HepG2 (cell line): Measurements from ENCODE around the gene MRPS2. TPM values are rescaled to one million over a fixed set of nuclear protein-coding genes. Genes with fewer than 3 reads are reported as not detected.

Experiments
- ATAC-seq: fragments of 200-7000 bp; cut with Tn5 transposase; 3 replicates; pipeline ENCODE4 v1.9.1; 2020; ENCODE audit warnings: mild to moderate bottlenecking, moderate library complexity
- BruUV-seq: library from RNA; stranded (reverse); fragments of 400-500 nt; replicated peaks from 2 replicates; lab custom pipeline; 2021; lab: Mats Ljungman, UMichigan
- CTCF ChIA-PET: fragments of 300-600 bp; formaldehyde crosslinking; extraction: SDS; loops from one replicate; lab custom pipeline; 2021; ENCODE audit warnings: low total read pairs, inconsistent platforms, low intra/inter-chr PET ratio; lab: Yijun Ruan, JAX
- POLR2A ChIA-PET: fragments of 350-600 bp; sonication (Branson Sonifier 250); formaldehyde crosslinking; loops from one replicate; lab custom pipeline; 2020; ENCODE audit warnings: antibody characterized with exemption, inconsistent platforms; lab: Yijun Ruan, JAX
- DNase-seq: peaks from one replicate; pipeline ENCODE4 v3.0.0-alpha.2; 2015; ENCODE audit warnings: low spot score
- FAIRE-seq: peaks from 3 replicates; lab custom pipeline; 2011; peaks lifted over from hg19 to GRCh38; lab: Jason Lieb, UNC
- H2AFZ ChIP-seq: one replicate; pipeline ENCODE4 v1.6.1; 2011; ENCODE audit warnings: low read length, inconsistent platforms
- H3K27ac ChIP-seq: fragments of 300-600 bp; 3 replicates; pipeline ENCODE4 v1.8.0; 2011; ENCODE audit warnings: mixed run types, mild to moderate bottlenecking, mixed read lengths, low read length, inconsistent platforms; ENCODE audit not compliant: insufficient read depth; ENCODE audit errors: extremely low read length
- H3K27me3 ChIP-seq, 2 experiments: fragments of 200-600 bp in 1 of 2; 2 replicates in 1 of 2; 3 replicates in 1 of 2; pipeline versions ENCODE4 v1.6.0 to v1.8.0; 2011; ENCODE audit warnings: low read length in 2 of 2, mild to moderate bottlenecking in 2 of 2, moderate library complexity in 2 of 2, inconsistent platforms in 1 of 2; ENCODE audit not compliant: insufficient read depth in 2 of 2, control insufficient read depth in 1 of 2
- H3K36me3 ChIP-seq, 2 experiments: fragments of 200-600 bp in 1 of 2; replicated peaks in 1 of 2; 2 replicates in 1 of 2; 3 replicates in 1 of 2; pipeline versions ENCODE4 v1.5.1 to v1.8.0; 2011; ENCODE audit warnings: low read length in 2 of 2, inconsistent platforms in 1 of 2; ENCODE audit not compliant: insufficient read depth in 2 of 2, control insufficient read depth in 1 of 2
- H3K4me1 ChIP-seq: 2 replicates; pipeline ENCODE4 v1.5.1; 2012; ENCODE audit warnings: low read length, inconsistent platforms; ENCODE audit not compliant: insufficient read depth
- H3K4me2 ChIP-seq: 2 replicates; pipeline ENCODE4 v1.6.0; 2011; ENCODE audit warnings: low read depth, low read length, inconsistent platforms
- H3K4me3 ChIP-seq, 3 experiments: fragments of 200-600 bp in 1 of 3; sonication (generic), shearing (Covaris generic) in 1 of 3; replicated peaks in 1 of 3; 2 replicates each; pipeline ENCODE4 v1.5.1; 2011 to 2016; ENCODE audit warnings: low read length in 3 of 3, inconsistent platforms in 2 of 3, low read depth in 2 of 3, mild to moderate bottlenecking in 2 of 3, control low read depth in 1 of 3, mixed read lengths in 1 of 3; ENCODE audit not compliant: insufficient read depth in 1 of 3
- H3K79me2 ChIP-seq: one replicate; pipeline ENCODE4 v1.6.1; 2011; ENCODE audit warnings: low read length, inconsistent platforms; ENCODE audit not compliant: insufficient read depth
- H3K9ac ChIP-seq: 2 replicates; pipeline ENCODE4 v1.6.0; 2011; ENCODE audit warnings: mild to moderate bottlenecking, low read depth, low read length, inconsistent platforms; ENCODE audit not compliant: insufficient read depth
- H3K9me3 ChIP-seq: 2 replicates; pipeline ENCODE4 v1.5.1; 2012; ENCODE audit warnings: mild to moderate bottlenecking, low read length
- H4K20me1 ChIP-seq: 2 replicates; pipeline ENCODE4 v1.6.0; 2011; ENCODE audit warnings: inconsistent platforms, mild to moderate bottlenecking, low read length, moderate library complexity; ENCODE audit not compliant: insufficient read depth
- ASH2L ChIP-seq: fragments of 300-600, 200-600 bp; sonication (generic); IDR thresholded peaks from 2 replicates; pipeline ENCODE4 v1.7.0; 2017; ENCODE audit warnings: low read depth, mild to moderate bottlenecking, moderate library complexity, mixed read lengths, low read length; ENCODE audit not compliant: insufficient read length
- CHCHD3 ChIP-seq: sonication (generic); formaldehyde crosslinking; IDR thresholded peaks from 2 replicates; pipeline ENCODE4 v1.8.0; 2022; ENCODE audit warnings: mild to moderate bottlenecking, missing genetic modification reagents, moderate library complexity
- EP300 ChIP-seq, 3 experiments: sonication (generic) in 1 of 3; formaldehyde crosslinking in 1 of 3; IDR thresholded peaks; 2 replicates each; pipeline versions ENCODE4 v1.5.1 to v1.6.1; 2011 to 2020; ENCODE audit warnings: low read depth in 2 of 3, low read length in 2 of 3, borderline replicate concordance in 1 of 3, improper control_type of control experiment in 1 of 3, mild to moderate bottlenecking in 1 of 3, missing genetic modification reagents in 1 of 3, moderate library complexity in 1 of 3
- ERF ChIP-seq: IDR thresholded peaks from 2 replicates; pipeline ENCODE4 v1.6.1; 2018; ENCODE audit warnings: missing biosample characterization, missing genetic modification reagents
- HMGXB3 ChIP-seq: sonication (generic); formaldehyde crosslinking; IDR thresholded peaks from 2 replicates; pipeline ENCODE4 v1.4.0; 2020; ENCODE audit warnings: missing genetic modification reagents, borderline replicate concordance
- NKX3-1 ChIP-seq: sonication (generic); formaldehyde crosslinking; IDR thresholded peaks from 2 replicates; pipeline ENCODE4 v1.5.0; 2020; ENCODE audit warnings: missing genetic modification reagents
- NR3C1 ChIP-seq: sonication (generic); formaldehyde crosslinking; IDR thresholded peaks from 2 replicates; pipeline ENCODE4 v1.4.0; 2020; ENCODE audit warnings: missing genetic modification reagents
- PHB2 ChIP-seq: fragments of 450-650 bp; IDR thresholded peaks from 2 replicates; pipeline ENCODE4 v1.6.1; 2018; ENCODE audit not compliant: partially characterized antibody
- PRDM15 ChIP-seq: sonication (generic); formaldehyde crosslinking; IDR thresholded peaks from 2 replicates; pipeline ENCODE4 v1.4.0; 2020; ENCODE audit warnings: missing genetic modification reagents
- ZBTB20 ChIP-seq: sonication (generic); formaldehyde crosslinking; IDR thresholded peaks from 2 replicates; pipeline ENCODE4 v1.8.1; 2023; ENCODE audit warnings: missing genetic modification reagents, low read depth, mild to moderate bottlenecking, borderline replicate concordance
- ZNF430 ChIP-seq: sonication (generic); formaldehyde crosslinking; IDR thresholded peaks from 2 replicates; pipeline ENCODE4 v1.9.0; 2021; ENCODE audit warnings: mild to moderate bottlenecking, missing genetic modification reagents
- ZNF766 ChIP-seq: sonication (generic); formaldehyde crosslinking; IDR thresholded peaks from 2 replicates; pipeline ENCODE4 v1.5.0; 2020; ENCODE audit warnings: missing genetic modification reagents, borderline replicate concordance
- ZNF777 ChIP-seq: sonication (generic); formaldehyde crosslinking; IDR thresholded peaks from 2 replicates; pipeline ENCODE4 v1.4.0; 2020; ENCODE audit warnings: missing genetic modification reagents
- ZNF782 ChIP-seq: sonication (generic); formaldehyde crosslinking; IDR thresholded peaks from 2 replicates; pipeline ENCODE4 v1.4.0; 2020; ENCODE audit warnings: missing genetic modification reagents, mild to moderate bottlenecking, borderline replicate concordance
- WGBS: methylation state at CpG from one replicate; pipeline ENCODE4 v1.1.6; 2017; ENCODE audit warnings: low lambda C conversion rate; 5-methylcytosine and 5-hydroxymethylcytosine counted together
- in situ Hi-C: cut with HindIII; loops from 2 replicates; pipeline ENCODE4 v1.10.0; 2017; ENCODE audit warnings: low pct_unique_long_range_greater_than_20kb; ENCODE audit not compliant: extremely low pct_ligation_motif_present
- intact Hi-C: fragments of 100-400 bp; cut with micrococcal nuclease; formaldehyde crosslinking; loops from one replicate; pipeline ENCODE4 v1.10.0; 2022; ENCODE audit not compliant: unreplicated experiment
- polyA plus RNA-seq, 8 experiments: library from polyadenylated mRNA; depleted of rRNA in 3 of 8; stranded (reverse) in 7 of 8; unstranded in 1 of 8; fragments of >200 nt; fragmentation: Illumina TruSeq in 4 of 8; extraction: Trizol in 4 of 8; gene quantifications; 2 replicates each; pipeline versions ENCODE4 v1.2.1 to v1.2.3, GENCODE V29; 2011 to 2016; ENCODE audit warnings: low read depth in 4 of 8, missing spikeins in 1 of 8, mixed read lengths in 1 of 8; ENCODE audit not compliant: insufficient read depth in 1 of 8
- total RNA-seq, 5 experiments: library from RNA; depleted of rRNA; stranded (reverse); fragments of >200 nt; fragmentation: Illumina TruSeq; extraction: Trizol; gene quantifications; 2 replicates each; pipeline ENCODE4 v1.2.3, GENCODE V29; 2016; ENCODE audit warnings: low read depth in 1 of 5
- TF ChIP-seq, protein P1 (sequence below): sonication (generic); formaldehyde crosslinking; IDR thresholded peaks from 2 replicates; pipeline ENCODE4 v1.8.1; 2023; ENCODE audit warnings: mild to moderate bottlenecking, missing genetic modification reagents, borderline replicate concordance
- TF ChIP-seq, protein P2 (sequence below): sonication (generic); formaldehyde crosslinking; IDR thresholded peaks from 2 replicates; pipeline ENCODE4 v1.5.0; 2020; ENCODE audit warnings: missing genetic modification reagents

MRPS2 gene
- total and polyA plus RNA-seq, 2 of the 13 experiments (the other 11 are each of a cell fraction or from before 2014, with no cell fraction given), result 44.4 to 86.7 TPM

- Histone ChIP-seq H3K27me3 (peaks cover 0 to 8% of the 10 kb centered on the region in 2 experiments; a peak in 3 of 5 replicates), H3K9ac (no peak overlapping the region), H3K4me1 (no peaks in the 10 kb centered on the region), H3K27ac (no peak overlapping the region), H2AFZ (no peak overlapping the region), H4K20me1 (no peaks in the 10 kb centered on the region), H3K79me2 (no peaks in the 10 kb centered on the region), H3K4me3 (no peak overlapping the region), H3K36me3 (no peaks in the 10 kb centered on the region), H3K4me2 (no peak overlapping the region), H3K9me3 (no peaks in the 10 kb centered on the region)
- FAIRE-seq (no peak), ATAC-seq (no peak), DNase-seq (no peak)
- in situ Hi-C loops (no loop called here), intact Hi-C loops (no loop called here)
- CTCF ChIA-PET, result no interaction called here
- POLR2A ChIA-PET, result no interaction called here
- no TSS peak for BruUV-seq
- 33% methylated on average over 10 of the region's 11 CpGs for WGBS
- TF ChIP-seq ZNF777 (CRISPR knock-in tag), result no peak
- TF ChIP-seq, protein P1, sequence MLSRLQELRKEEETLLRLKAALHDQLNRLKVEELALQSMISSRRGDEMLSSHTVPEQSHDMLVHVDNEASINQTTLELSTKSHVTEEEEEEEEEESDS, result no peak
- no peak for TF ChIP-seq PHB2
- no peak for TF ChIP-seq HMGXB3 (CRISPR knock-in tag)
- no peak for TF ChIP-seq ZBTB20 (CRISPR knock-in tag)
- TF ChIP-seq, protein P2, sequence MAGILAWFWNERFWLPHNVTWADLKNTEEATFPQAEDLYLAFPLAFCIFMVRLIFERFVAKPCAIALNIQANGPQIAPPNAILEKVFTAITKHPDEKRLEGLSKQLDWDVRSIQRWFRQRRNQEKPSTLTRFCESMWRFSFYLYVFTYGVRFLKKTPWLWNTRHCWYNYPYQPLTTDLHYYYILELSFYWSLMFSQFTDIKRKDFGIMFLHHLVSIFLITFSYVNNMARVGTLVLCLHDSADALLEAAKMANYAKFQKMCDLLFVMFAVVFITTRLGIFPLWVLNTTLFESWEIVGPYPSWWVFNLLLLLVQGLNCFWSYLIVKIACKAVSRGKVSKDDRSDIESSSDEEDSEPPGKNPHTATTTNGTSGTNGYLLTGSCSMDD (CRISPR knock-in tag), result no peak
- TF ChIP-seq CHCHD3 (CRISPR knock-in tag), result no peak
- no peak for TF ChIP-seq ZNF782 (CRISPR knock-in tag)
- no peak for TF ChIP-seq NKX3-1
- TF ChIP-seq ASH2L, result no peak
- TF ChIP-seq PRDM15, result no peak
- TF ChIP-seq EP300 (IDR thresholded peaks at IDR 0.05; ENCODE audit: low read depth in 2 of 2, low read length in 2 of 2), result no peak
- TF ChIP-seq EP300 (CRISPR knock-in tag; IDR thresholded peaks at IDR 0.05; ENCODE audit: borderline replicate concordance), result no peak
- TF ChIP-seq NR3C1, result no peak
- no peak for TF ChIP-seq ZNF430 (CRISPR knock-in tag)
- no peak for TF ChIP-seq ERF
- TF ChIP-seq ZNF766 (CRISPR knock-in tag), result no peak
Measured at GRCh38 chr9:135461936-135462335, 38.5 kb upstream of the MRPS2 start.
